Keratinocyte (primary cell): Measurements from ENCODE around the gene FHIT. TPM values are rescaled to one million over a fixed set of nuclear protein-coding genes. Genes with fewer than 3 reads are reported as not detected.
A peak's percentile ranks its signal among the peaks of the same experiment; 100 is the strongest.

Experiments used
- DNase-seq: peaks from one replicate; pipeline ENCODE4 v3.0.0-alpha.2; 2011; ENCODE audit warnings: low read depth, missing footprints, low spot score
- FAIRE-seq: peaks from 2 replicates; lab custom pipeline; 2011; peaks lifted over from hg19 to GRCh38; lab: Jason Lieb, UNC
- H2AFZ ChIP-seq: 2 replicates; pipeline ENCODE4 v1.6.0; 2012; ENCODE audit warnings: low read length, control low read depth, inconsistent platforms; ENCODE audit not compliant: control insufficient read depth
- H3K27ac ChIP-seq: 2 replicates; pipeline ENCODE4 v1.5.1; 2011; ENCODE audit warnings: low read length; ENCODE audit not compliant: control insufficient read depth, insufficient read depth
- H3K27me3 ChIP-seq: 3 replicates; pipeline ENCODE4 v1.6.0; 2011; ENCODE audit warnings: low read length; ENCODE audit not compliant: control insufficient read depth, insufficient read depth; ENCODE audit errors: extremely low read depth
- H3K36me3 ChIP-seq, 2 experiments: 2 replicates in 1 of 2; 3 replicates in 1 of 2; pipeline ENCODE4 v1.5.1; 2011; ENCODE audit warnings: low read length in 2 of 2, mild to moderate bottlenecking in 1 of 2; ENCODE audit not compliant: control insufficient read depth in 2 of 2, insufficient read depth in 2 of 2; ENCODE audit errors: extremely low read depth in 1 of 2
- H3K4me1 ChIP-seq: 3 replicates; pipeline ENCODE4 v1.5.1; 2011; ENCODE audit warnings: low read length; ENCODE audit not compliant: control insufficient read depth, insufficient read depth; ENCODE audit errors: extremely low read depth
- H3K4me2 ChIP-seq: 3 replicates; pipeline ENCODE4 v1.6.0; 2011; ENCODE audit warnings: low read depth, low read length; ENCODE audit not compliant: control insufficient read depth, insufficient read depth; ENCODE audit errors: extremely low read depth
- H3K4me3 ChIP-seq, 3 experiments: fragments of 200-600 bp in 1 of 3; sonication (generic) in 1 of 3; 2 replicates in 2 of 3; 3 replicates in 1 of 3; pipeline ENCODE4 v1.5.1; 2011 to 2016; ENCODE audit warnings: low read length in 3 of 3, mild to moderate bottlenecking in 3 of 3, control low read depth in 2 of 3, inconsistent platforms in 1 of 3, low read depth in 1 of 3, mixed read lengths in 1 of 3, mixed run types in 1 of 3, moderate library complexity in 1 of 3; ENCODE audit not compliant: control insufficient read depth in 2 of 3, insufficient read depth in 2 of 3; ENCODE audit errors: extremely low read depth in 1 of 3
- H3K79me2 ChIP-seq: 2 replicates; pipeline ENCODE4 v1.6.0; 2012; ENCODE audit warnings: low read length; ENCODE audit not compliant: control insufficient read depth, insufficient read depth
- H3K9ac ChIP-seq: 3 replicates; pipeline ENCODE4 v1.6.0; 2011; ENCODE audit warnings: low read length; ENCODE audit not compliant: control insufficient read depth, insufficient read depth; ENCODE audit errors: extremely low read depth
- H3K9me1 ChIP-seq: 3 replicates; pipeline ENCODE4 v1.6.0; 2011; ENCODE audit warnings: low read length; ENCODE audit not compliant: control insufficient read depth, insufficient read depth; ENCODE audit errors: extremely low read depth
- H3K9me3 ChIP-seq: 2 replicates; pipeline ENCODE4 v1.5.1; 2012; ENCODE audit warnings: low read depth, low read length; ENCODE audit not compliant: control insufficient read depth
- H4K20me1 ChIP-seq: 3 replicates; pipeline ENCODE4 v1.6.0; 2011; ENCODE audit warnings: low read length; ENCODE audit not compliant: control insufficient read depth, insufficient read depth; ENCODE audit errors: extremely low read depth
- CTCF ChIP-seq, 3 experiments: IDR thresholded peaks in 1 of 3; conservative IDR thresholded peaks in 1 of 3; optimal IDR thresholded peaks in 1 of 3; 2 replicates in 2 of 3; 3 replicates in 1 of 3; pipeline versions ENCODE3 to v1.5.1; 2011; ENCODE audit warnings: low read length in 3 of 3, mild to moderate bottlenecking in 3 of 3, moderate library complexity in 2 of 3, control low read depth in 1 of 3, inconsistent platforms in 1 of 3; ENCODE audit not compliant: insufficient read depth in 2 of 3; ENCODE audit errors: extremely low read depth in 1 of 3
- EZH2 ChIP-seq: IDR thresholded peaks from one replicate; pipeline ENCODE4 v1.6.1; 2012; ENCODE audit warnings: inconsistent platforms, mild to moderate bottlenecking, low read length, moderate library complexity
- dilution Hi-C: fragments of 300-500 bp; cut with MboI; formaldehyde crosslinking; loops from one replicate; pipeline ENCODE4 v1.7.0; 2020; ENCODE audit warnings: low sequenced_read_pairs; ENCODE audit not compliant: extremely low pct_ligation_motif_present
- polyA plus RNA-seq, 5 experiments: library from polyadenylated mRNA; depleted of rRNA in 3 of 5; stranded (reverse) in 3 of 5; stranded (forward) in 1 of 5; unstranded in 1 of 5; fragments of >200 nt; gene quantifications; 1 replicate in 1 of 5; 2 replicates in 3 of 5; 3 replicates in 1 of 5; pipeline versions ENCODE4 v1.2.1 to v1.2.3, GENCODE V29; 2011 to 2012; ENCODE audit warnings: missing spikeins in 2 of 5, low read depth in 1 of 5, low replicate concordance in 1 of 5

Gene FHIT
- polyA plus RNA-seq, 1 donor (not counting 4 experiments of a cell fraction or from before 2014, with no cell fraction given) = 2.2 TPM

- H3K9me1 ChIP-seq = no peaks in the 10 kb centered on the region
- no peaks in the 10 kb centered on the region for H3K79me2 ChIP-seq
- dilution Hi-C loops = no loop called here
- H3K27me3 ChIP-seq = no peaks in the 10 kb centered on the region
- no peak overlapping the region for H3K27ac ChIP-seq
- TF ChIP-seq EZH2 (no peak), CTCF (optimal IDR thresholded peaks at IDR 0.05 in 1 of 3, IDR thresholded peaks at IDR 0.05 in 1 of 3, conservative IDR thresholded peaks at IDR 0.05 in 1 of 3; ENCODE audit: extremely low read depth in 1 of 3, insufficient read depth in 2 of 3, low read length in 3 of 3) (no peak)
- no peak overlapping the region for H3K9ac ChIP-seq
- no peaks in the 10 kb centered on the region for H4K20me1 ChIP-seq
- no peak for FAIRE-seq
- peaks cover 21% of the 10 kb centered on the region for H3K4me1 ChIP-seq
- no peak overlapping the region for H2AFZ ChIP-seq
- H3K9me3 ChIP-seq = no peaks in the 10 kb centered on the region
- DNase-seq = no peak
- no peak overlapping the region for H3K4me2 ChIP-seq
- no peaks in the 10 kb centered on the region for H3K36me3 ChIP-seq
- no peak overlapping the region for H3K4me3 ChIP-seq
Measured at GRCh38 chr3:59817511-59817910, 1433.7 kb downstream of the FHIT start.

GRCh38 chr3:59816312-59816711 is 1434.9 kb downstream of the FHIT start:
- H3K9ac ChIP-seq = no peak overlapping the region
- no peak overlapping the region for H3K4me2 ChIP-seq
- no peaks in the 10 kb centered on the region for H3K79me2 ChIP-seq
- H4K20me1 ChIP-seq = no peaks in the 10 kb centered on the region
- DNase-seq (no peak), FAIRE-seq (peak; percentile 48)
- H3K27me3 ChIP-seq = no peaks in the 10 kb centered on the region
- dilution Hi-C loops = no loop called here
- no peak overlapping the region for H3K4me3 ChIP-seq
- H2AFZ ChIP-seq = no peak overlapping the region
- H3K4me1 ChIP-seq = peaks cover 21% of the 10 kb centered on the region
- TF ChIP-seq CTCF (optimal IDR thresholded peaks at IDR 0.05 in 1 of 3, IDR thresholded peaks at IDR 0.05 in 1 of 3, conservative IDR thresholded peaks at IDR 0.05 in 1 of 3; ENCODE audit: extremely low read depth in 1 of 3, insufficient read depth in 2 of 3, low read length in 3 of 3) (no peak), EZH2 (no peak)
- no peaks in the 10 kb centered on the region for H3K36me3 ChIP-seq
- H3K27ac ChIP-seq = no peak overlapping the region
- H3K9me1 ChIP-seq = no peaks in the 10 kb centered on the region
- no peaks in the 10 kb centered on the region for H3K9me3 ChIP-seq
